Myocyte (in vitro differentiated cells): ENCODE results near the gene MLF2. TPM values are rescaled to one million over a fixed set of nuclear protein-coding genes. Genes with fewer than 3 reads are reported as not detected.
"Not testable (repeated sequence)": the region's sequence is repeated elsewhere in the genome, so short reads cannot be mapped to it uniquely, and the experiment has no call there.

Experiments
- DNase-seq: peaks from one replicate; pipeline ENCODE4 v3.0.0-alpha.2; 2012; ENCODE audit warnings: low read depth
- total RNA-seq: library from RNA; depleted of rRNA; stranded (reverse); fragments of >200 nt; gene quantifications from 2 replicates; pipeline ENCODE4 v1.2.3, GENCODE V29; 2014

MLF2 gene
- total RNA-seq, 1 donor from 2014 or later, result 270 TPM

DNA sequence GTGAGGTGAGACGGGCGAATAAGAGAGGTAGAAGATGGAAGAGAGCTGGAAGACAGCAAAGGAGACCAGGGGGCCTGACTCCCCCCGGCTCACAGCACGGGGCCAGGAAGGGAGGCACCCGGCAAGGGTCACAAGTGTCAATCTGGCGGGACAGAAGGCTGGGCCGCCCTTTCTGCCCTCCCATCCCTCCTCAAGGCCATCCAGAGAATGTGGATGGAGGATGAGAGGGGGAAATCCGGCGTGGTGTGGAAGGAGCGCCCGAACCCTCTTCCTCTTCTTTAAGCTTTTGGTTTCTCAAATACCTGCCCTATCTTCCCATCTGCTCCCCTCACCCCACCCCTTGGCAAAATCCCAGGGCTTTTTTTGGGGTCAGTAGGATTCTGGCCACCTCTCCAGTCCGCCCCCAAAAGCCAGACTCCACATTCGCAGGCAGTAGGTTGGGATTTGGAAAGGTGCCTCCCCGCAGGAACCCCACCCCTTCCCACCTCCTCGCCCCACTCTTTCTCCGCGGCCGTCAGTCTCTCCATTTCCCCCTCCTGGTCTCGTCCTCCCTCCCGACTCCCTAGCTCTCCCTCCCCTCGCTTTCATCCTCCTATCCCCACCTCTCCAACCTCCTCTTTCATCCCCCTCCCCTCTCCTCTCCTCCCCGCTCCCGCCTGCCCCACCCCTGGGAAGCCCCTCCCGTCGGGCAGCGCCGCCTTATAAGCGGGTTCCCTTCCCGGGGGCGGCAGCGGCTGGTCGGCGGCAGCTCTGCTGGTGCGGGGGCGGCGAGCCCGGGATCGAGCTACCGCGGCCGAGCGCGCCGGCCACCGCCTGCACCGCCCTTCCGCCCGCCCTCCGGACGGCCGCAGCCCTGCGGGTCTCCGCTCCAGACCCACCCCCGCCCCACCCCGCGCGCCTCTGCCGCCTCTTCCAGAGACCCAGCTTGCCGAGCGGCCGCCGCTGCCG, 13.0 kb upstream of the MLF2 start, which contains the start of gene PTMS:
Gene PTMS (plus strand): TSS at position 730 of the 948 bp plus-strand sequence. CDS start 343 bp downstream, outside the sequence.
- DNase-seq, result peak; percentile 83

DNA sequence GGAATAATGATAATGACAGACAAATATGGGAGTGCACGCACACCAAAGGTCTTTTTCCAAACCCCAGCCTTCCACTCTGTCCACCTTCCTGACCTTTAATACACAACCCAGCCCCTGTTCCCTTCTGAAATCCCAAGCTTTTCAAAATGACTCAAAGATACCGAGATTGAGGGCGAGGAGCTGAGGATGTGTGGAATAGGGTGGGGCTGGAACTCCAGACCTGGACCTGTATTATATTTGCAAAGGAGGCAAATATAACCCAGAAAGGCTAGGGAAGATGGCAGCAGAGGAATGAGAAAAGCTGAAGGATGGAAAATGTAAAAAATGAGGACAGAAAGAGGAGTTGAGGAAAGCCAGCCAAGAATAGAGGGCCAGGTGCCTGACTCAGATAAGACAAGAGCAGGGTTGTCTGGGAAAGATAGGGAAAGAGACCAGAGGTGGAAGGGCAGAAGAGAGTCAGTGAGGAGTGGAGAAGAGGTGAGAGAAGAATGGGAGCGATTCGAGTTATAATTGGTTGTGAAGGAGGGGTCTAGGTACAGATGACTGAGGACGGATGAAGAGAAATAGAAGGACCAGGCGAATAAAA, 12.2 kb upstream of the MLF2 start:
- DNase-seq, result no peak

DNA sequence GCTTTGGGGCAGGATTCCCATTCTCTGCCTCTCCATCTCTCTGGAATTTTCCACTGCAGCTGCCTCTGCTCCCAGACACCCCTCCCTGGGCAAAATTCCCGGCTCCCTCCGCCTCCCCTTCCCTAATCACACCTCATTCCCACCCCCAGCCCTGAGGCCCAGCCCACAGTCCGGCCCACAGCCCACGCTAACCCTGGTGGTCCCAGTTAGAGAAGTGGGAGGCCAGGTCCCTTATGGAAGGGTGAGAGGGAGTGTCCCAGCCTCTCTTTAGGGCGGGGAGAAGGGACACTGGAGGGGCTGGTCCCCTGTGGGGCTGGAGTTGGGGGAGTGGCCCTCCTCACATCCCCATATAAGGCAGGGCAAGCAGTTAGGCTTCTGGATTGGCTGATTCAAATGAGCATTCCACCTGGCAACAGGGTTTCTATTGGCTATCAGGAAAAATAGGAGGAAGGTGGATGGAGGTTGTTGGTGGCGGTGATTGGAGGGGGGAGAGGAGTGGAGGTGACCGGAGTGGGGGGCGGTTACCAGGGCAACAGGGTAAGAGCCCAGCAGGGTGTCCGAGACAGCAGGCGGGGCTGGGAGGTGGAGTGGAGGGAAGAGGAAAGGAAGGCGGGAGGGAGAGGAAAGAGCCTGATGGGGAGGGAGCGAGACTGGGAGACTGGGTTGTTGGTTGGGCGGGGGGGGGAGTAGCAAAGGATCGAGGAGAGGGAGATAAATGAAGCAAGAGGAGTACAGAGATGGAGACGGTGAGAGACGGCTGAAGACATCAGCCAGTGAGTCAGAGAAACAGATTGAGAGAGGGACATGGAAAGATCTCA, 11.3 kb upstream of the MLF2 start:
- DNase-seq, result peak; percentile 99

DNA sequence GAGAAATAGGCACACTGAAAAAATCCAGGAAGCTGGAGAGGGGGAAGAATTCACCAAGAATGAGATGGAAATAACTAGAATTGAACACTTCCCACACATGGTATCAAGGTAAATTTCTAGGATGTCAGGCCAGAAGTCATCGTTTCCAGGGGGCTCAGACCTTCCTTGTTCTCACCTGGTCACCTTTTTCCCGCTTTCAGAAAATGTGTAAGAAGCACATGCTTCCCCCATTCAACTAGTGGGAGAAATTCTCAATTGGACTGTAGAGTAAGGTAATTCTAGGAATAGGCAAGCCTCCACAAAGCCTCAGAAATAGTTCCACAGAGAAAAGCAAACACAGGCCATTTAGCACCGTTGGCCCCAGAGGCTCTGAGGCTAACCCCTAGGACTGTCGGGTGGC, 10.4 kb upstream of the MLF2 start:
- DNase-seq, result no peak

DNA sequence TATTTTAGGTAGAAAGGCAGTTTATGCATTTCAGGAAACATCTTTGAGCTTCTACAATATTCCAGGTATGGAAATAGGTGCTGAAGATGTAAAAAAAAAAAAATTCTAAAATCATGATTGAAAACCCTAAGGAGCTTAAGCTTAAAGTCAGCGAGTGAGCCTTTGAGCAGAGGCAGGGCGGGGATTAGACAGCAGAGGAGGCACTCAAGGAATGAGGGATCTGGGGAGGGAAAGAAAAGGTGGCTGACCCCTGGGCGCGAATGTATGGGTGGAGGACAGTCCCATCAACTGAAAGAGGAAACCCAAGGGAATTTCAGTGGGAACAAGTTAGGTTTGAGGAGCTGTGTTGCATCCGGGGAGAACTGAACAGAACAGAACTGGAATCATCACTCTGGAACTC, 6.8 kb upstream of the MLF2 start:
- DNase-seq, result no peak

DNA sequence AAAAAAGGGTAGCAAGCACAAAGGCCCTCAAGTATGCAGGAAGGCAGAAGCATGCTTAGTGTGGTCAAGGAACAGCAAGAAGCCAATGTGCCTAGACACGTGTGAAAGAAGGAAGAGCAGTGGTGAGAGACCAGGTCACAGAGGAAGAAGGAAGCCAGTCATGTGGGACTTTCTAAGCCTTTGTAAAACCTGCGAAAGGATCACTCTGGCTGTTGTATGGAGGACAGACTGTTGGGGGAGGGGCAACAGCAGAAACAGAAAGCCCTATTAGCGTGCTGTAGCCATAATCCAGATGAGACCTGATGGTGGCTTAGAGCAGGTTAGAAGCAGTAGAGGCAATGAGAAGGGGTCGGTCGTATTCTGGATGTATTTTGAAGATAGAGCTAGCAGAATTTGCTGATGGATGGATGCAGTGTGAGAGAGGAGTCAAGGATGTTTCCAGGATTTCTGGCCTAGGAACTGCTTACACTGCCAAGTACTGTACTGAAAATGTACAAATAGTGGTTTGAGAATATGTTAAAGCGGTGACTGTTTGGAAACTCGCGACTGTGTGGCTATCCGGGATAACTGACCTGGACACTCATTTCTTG, 5.7 kb upstream of the MLF2 start:
- DNase-seq, result no peak

DNA sequence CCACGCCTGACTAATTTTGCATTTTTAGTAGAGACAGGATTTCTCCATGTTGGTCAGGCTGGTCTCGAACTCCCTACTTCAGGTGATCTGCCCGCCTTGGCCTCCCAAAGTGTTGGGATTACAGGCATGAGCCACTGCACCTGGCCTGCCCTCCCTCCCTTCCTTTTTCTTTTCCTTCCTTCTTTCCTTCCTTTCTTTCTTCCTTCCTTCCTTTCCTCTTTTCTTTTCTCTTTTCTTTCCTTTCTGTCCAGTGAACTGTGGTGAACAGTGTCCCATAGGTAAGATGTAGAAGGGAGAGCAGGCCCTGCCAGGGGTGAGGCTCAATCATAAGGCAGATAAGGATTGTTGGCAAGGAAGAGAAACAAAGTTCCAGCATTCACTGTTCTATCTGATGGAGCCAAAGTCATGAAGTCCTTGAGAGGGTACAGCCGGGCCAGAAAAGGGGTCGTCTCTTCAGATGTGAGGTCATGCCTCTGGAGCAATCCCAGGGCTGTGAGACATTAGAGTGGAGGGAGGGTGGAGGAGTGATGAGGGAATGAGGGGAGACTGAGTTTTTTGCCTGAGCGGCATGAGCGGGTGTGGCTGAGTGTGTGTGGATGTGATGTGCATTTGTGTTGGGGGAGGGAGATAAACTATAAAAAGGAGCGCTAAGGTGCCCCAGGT, 4.2 kb upstream of the MLF2 start:
- no peak for DNase-seq

DNA sequence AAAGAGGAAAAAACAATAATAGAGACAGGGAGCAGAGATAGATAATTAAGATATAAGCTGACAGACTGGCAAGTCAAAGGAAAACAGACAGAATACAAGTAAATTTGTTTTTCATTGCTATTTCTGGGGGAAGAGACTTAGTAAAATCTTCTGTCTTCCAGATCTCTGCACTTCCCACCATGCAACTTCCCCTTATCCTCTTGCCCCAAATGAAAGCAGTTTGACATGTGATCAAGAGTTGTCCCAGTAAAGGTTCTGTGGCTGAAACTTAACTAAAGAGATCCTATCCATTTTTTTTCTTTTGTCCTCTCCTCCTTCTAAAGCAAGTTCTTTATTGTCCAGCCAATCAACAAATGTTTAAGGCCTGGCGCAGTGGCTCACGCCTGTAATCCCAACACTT, 1.5 kb upstream of the MLF2 start:
- DNase-seq, result no peak

DNA sequence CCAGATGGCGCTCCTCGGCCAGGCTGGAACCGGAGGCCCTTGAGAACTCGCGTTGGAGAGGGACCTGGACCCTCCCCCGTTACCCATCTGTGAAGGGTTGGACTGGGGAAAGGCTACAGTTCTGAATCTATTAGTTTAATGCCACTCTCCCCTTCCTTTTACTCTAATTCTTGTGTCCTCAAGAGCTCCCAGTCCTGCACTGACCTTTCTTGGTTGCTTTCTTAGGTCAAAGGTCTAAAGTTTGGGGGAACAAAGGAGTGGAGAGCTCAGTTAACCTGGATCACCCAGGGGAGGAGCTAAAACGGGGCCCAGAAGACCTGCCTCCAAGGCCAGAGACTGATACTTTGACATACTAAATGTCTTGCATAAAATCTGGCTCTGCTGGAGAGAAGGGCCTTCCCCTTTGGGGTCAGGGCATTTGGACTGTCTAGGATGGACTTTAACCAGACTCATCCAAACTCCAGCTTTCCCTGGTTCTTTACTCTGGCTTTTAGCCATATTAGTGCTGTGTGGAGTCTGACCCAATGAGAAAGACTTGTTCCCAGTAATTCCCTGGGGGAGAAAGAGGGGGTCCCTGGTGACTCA, 923 bp upstream of the MLF2 start:
- no peak for DNase-seq

DNA sequence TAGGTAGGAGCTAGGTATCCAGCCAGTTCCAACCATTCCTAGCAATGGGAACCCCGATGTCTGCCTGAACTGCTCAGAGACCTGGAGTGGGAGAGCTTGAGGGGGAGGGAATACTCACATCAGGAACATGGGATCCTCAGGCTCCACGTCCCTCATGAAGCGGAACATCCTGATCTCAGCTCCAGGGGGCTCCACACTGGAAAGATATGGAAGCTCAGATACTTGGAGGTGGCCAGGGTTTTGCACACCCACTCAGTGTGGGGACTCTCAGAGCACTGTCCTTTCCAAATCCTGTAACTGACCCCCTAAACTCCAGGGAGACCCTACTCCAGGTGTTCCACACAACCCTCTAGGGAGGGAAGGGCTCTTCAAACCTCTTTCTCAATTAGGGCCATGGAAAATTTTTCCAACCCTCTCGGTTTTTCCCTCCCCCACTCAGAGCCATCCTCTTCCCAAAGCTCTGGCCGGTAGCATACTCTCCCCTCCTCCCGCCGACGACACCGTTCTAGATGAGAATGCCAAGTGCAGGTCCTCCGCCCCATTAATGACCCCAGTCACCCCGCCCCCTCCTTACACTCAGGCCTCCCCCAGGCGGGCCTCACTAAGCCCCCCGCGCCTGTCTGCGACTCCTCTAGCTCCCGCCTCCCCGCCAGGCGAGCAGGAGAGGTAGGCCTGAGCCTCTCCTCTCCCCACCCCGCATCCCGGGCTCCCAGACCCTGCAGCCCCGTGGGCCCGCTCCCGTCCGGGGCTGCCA, 597 bp downstream of the MLF2 start:
- DNase-seq, result peak; percentile 70

DNA sequence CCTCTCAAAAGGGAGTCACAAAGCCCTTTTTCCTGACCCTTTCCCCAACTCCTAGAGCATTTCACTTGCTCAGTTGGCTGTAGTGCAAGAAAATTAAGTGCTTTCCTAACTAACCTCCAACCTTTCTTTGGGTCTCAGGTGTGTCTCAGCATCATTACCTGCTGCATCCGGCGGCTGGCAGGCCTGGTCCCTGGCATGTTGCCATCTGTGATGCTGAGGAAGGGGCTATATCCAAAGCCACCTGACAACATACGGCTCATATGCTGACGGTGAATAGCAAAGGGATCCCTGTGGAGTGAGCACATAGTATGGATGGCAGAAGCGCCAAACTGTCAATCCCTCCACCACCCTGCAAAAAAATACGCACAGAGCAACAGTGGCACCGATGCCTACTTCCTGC, 1.2 kb downstream of the MLF2 start:
- no peak for DNase-seq

DNA sequence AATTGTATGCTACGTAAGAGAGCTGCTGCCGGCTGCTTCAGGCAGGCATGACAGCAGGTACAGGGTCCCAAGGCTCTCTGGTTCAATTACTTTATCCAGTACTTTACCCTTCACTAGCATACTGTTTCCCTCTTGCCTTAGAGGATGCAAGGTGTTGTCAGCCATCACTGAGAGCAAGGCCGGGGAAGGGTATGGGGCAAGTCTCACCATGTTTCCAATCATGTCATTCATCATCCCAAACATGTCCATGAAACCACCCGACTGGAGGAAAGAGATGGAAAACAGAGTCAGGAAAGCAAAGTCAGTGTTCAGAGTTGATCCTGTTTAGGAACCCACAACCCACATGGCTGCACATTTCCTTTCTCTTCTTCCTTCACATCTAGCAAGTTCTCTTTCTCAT, 2.4 kb downstream of the MLF2 start:
- no peak for DNase-seq

DNA sequence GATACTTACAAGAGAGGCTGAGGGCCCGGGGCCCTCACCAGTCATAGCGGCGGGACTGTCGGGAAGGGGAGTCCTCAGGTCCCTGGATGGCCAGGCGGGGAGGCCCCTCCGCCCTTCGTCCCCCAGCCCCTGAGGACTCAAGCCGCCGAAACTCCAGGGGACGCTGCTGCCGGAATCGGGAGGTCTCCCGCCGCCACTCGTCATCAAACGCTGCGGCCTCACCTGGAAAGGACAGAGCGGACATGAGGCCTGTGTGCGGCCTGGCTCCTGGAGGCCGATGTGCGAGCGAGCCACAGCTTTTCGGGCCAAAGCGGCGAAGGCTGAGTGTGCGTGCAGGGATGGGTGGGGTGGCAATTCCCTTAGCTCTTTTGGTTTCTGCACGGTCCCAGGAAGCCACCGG, 4.2 kb downstream of the MLF2 start:
- no peak for DNase-seq

DNA sequence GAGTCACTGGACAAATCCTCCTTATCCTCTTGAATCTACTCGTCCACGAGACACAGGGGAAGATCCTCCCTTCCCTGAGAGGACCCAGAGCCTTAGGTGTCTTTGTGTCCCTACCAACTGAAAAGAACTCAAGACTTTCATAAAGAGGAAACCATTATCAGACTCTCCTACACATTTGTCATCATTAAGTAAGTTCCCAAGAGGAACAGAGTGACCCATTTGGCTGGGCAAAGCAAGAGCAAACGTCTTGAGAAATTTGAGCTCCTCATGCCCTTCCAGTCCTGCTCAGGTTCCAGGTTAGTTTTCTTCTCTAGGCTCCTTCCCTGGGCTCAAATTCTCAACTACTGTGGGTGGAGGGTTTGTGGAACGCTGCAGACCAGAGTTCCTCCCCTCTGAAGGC, 5.7 kb downstream of the MLF2 start:
- no peak for DNase-seq

DNA sequence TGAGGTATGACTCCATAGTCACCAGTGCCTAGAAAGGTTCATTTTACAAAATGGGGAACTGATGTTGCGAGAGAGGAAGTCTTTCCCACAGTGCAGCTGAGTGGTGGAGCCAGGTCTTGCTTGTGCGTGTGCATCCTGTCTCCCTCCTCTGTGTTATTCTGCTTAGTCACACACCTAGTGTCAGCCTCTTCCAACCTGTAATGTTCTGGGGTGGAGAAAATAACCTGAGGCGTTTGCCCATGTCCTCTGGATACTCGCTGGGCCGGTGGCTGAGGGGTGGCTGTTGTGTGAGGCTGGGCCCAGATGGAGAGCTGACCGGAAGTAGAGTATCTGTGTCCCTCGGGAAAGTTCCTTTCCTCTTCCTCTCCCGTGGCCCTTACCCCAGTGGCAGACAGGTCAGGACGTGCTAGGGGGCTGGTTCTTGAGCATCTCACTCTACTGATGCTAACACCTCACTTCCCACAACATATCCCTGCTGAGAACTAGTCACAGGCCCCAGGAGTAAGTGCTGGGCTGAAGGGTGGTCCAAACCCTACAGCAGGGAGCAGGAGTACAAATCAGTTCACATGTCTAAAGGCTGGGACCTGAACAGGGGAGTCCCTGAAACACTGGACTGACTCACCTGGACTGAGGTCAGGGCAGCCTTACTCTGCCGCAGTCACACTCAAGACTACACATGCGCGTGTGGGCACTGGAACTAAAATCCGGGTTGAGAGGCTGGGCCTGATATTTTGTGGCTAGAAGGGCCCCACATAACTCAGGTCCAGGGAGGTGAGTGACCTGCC, 7.0 kb downstream of the MLF2 start:
- DNase-seq, result no peak

DNA sequence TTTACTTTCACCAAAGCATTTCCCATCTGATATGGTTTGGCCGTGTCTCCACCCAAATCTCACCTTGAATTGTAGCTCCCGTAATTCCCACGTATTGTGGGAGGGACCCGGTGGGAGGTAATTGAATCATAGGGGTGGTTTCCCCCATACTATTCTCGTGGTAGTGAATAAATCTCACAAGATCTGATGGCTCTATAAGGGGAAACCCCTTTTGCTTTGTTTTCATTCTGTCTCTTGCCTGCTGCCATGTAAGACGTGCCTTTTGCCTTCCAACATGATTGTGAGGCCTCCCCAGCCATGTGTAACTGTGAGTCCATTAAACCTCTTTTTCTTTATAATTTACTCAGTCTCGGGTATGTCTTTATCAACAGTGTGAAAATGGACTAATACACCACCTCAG, 9.6 kb downstream of the MLF2 start:
- not testable (repeated sequence) for DNase-seq

DNA sequence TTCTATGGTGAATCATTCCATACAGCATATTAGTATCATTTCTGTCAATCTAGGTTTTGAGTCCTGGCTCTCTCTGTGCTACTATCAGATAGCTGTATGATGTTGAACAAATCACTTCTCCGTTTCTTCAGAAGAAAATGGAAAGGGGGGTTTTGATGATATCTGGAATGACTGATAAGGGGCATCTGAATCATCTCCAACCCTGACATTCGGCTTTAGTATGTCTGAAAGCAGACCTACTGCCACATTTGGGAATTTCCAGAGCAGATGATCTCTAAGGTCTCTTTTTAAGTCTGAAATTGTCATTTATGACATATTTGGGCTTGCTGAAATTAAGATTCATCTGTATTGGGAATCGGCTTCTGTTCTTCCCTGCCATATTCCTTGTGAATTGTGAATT, 10.1 kb downstream of the MLF2 start:
- no peak for DNase-seq

DNA sequence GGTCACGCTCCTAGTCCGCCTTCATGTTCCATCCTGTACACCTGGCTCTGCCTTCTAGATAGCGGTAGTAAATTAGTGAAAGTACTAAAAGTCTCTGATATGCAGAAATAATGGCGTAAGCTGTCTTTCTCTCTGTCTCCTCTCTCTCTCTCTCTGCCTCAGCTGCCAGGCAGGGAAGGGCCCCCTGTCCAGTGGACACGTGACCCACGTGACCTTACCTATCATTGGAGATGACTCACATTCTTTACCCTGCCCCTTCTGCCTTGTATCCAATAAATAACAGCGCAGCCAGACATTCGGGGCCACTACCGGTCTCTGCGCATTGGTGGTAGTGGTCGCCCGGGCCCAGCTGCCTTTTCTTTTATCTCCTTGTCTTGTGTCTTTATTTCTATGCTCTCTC, 10.9 kb downstream of the MLF2 start:
- DNase-seq, result not testable (repeated sequence)

DNA sequence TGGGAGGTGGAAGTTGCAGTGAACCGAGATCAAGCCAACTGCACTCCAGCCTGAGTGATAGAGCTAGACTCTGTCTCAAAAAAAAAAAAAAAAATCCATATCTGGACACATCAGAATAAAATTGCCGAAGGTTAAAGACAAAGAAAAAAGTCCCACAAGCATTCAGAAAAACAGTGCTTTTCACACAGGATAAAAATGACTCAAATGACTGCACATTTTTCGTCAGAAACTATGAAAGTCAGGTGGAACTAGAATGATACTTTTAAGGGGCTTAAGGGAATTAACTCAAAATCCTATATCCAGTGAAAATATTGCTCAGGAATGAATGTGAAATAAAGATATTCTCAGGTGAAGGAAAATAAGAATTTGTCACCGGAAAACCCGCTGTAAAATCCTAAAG, 16.2 kb downstream of the MLF2 start:
- DNase-seq, result no peak
